Measurements from ENCODE around the gene TMEM234.

TMEM234 gene

GRCh38 chr1:32186077-32186476, 36.1 kb downstream of the TMEM234 start:
- WGBS, 2 experiments (ENCODE audit: insufficient coverage in 2 of 2): 100% methylated on average over 2 of the region's 2 CpGs
- no peaks in the 10 kb centered on the region for H3K9me3 ChIP-seq (ENCODE audit: control insufficient read depth, low read length)
- peak overlapping the region; percentile 24 for H3K27ac ChIP-seq (ENCODE audit: low read depth, low read length, severe bottlenecking)
- H3K4me3 ChIP-seq (ENCODE audit: extremely low read depth, insufficient read depth, low read length, poor library complexity, severe bottlenecking): no peak overlapping the region
- H3K36me3 ChIP-seq (ENCODE audit: control insufficient read depth, insufficient read depth, low read length): peaks cover 95% of the 10 kb centered on the region
- H3K4me1 ChIP-seq (ENCODE audit: control insufficient read depth, insufficient read depth, low read length, poor library complexity, severe bottlenecking): peaks cover 13% of the 10 kb centered on the region

GRCh38 chr1:32184650-32185049, 37.5 kb downstream of the TMEM234 start:
- peaks cover 86% of the 10 kb centered on the region for H3K36me3 ChIP-seq (ENCODE audit: control insufficient read depth, insufficient read depth, low read length)
- H3K9me3 ChIP-seq (ENCODE audit: control insufficient read depth, low read length): no peaks in the 10 kb centered on the region
- peaks cover 17% of the 10 kb centered on the region for H3K4me1 ChIP-seq (ENCODE audit: control insufficient read depth, insufficient read depth, low read length, poor library complexity, severe bottlenecking)
- no peak overlapping the region for H3K4me3 ChIP-seq (ENCODE audit: extremely low read depth, insufficient read depth, low read length, poor library complexity, severe bottlenecking)
- no peak overlapping the region for H3K27ac ChIP-seq (ENCODE audit: low read depth, low read length, severe bottlenecking)

- WGBS, 2 experiments (ENCODE audit: insufficient coverage in 2 of 2): 91 to 97% methylated on average over 6 of the region's 6 CpGs
Measured at GRCh38 chr1:32182060-32182459, 40.1 kb downstream of the TMEM234 start.

GRCh38 chr1:32181563-32181962, 40.6 kb downstream of the TMEM234 start:
- 98 to 100% methylated on average over 4 of the region's 5 CpGs for WGBS, 2 experiments (ENCODE audit: insufficient coverage in 2 of 2)
- peaks cover 58% of the 10 kb centered on the region for H3K36me3 ChIP-seq (ENCODE audit: control insufficient read depth, insufficient read depth, low read length)
- no peaks in the 10 kb centered on the region for H3K9me3 ChIP-seq (ENCODE audit: control insufficient read depth, low read length)
- no peak overlapping the region for H3K27ac ChIP-seq (ENCODE audit: low read depth, low read length, severe bottlenecking)
- peaks cover 17% of the 10 kb centered on the region for H3K4me1 ChIP-seq (ENCODE audit: control insufficient read depth, insufficient read depth, low read length, poor library complexity, severe bottlenecking)
- H3K4me3 ChIP-seq (ENCODE audit: extremely low read depth, insufficient read depth, low read length, poor library complexity, severe bottlenecking): peak overlapping the region; percentile 71

More at GRCh38 chr1:32182060-32182459, 40.1 kb downstream of the TMEM234 start:
- peaks cover 62% of the 10 kb centered on the region for H3K36me3 ChIP-seq (ENCODE audit: control insufficient read depth, insufficient read depth, low read length)
- H3K4me3 ChIP-seq (ENCODE audit: extremely low read depth, insufficient read depth, low read length, poor library complexity, severe bottlenecking): peak overlapping the region; percentile 71
- H3K9me3 ChIP-seq (ENCODE audit: control insufficient read depth, low read length): no peaks in the 10 kb centered on the region
- peaks cover 17% of the 10 kb centered on the region for H3K4me1 ChIP-seq (ENCODE audit: control insufficient read depth, insufficient read depth, low read length, poor library complexity, severe bottlenecking)
- H3K27ac ChIP-seq (ENCODE audit: low read depth, low read length, severe bottlenecking): no peak overlapping the region

GRCh38 chr1:32181065-32181464, 41.1 kb downstream of the TMEM234 start:
- WGBS, 2 experiments (ENCODE audit: insufficient coverage in 2 of 2): 97 to 100% methylated on average over 9 of the region's 9 CpGs
- Histone ChIP-seq H3K36me3 (ENCODE audit: control insufficient read depth, insufficient read depth, low read length) (peaks cover 55% of the 10 kb centered on the region), H3K27ac (ENCODE audit: low read depth, low read length, severe bottlenecking) (no peak overlapping the region), H3K9me3 (ENCODE audit: control insufficient read depth, low read length) (no peaks in the 10 kb centered on the region), H3K4me3 (ENCODE audit: extremely low read depth, insufficient read depth, low read length, poor library complexity, severe bottlenecking) (peak overlapping the region; percentile 71), H3K4me1 (ENCODE audit: control insufficient read depth, insufficient read depth, low read length, poor library complexity, severe bottlenecking) (peaks cover 17% of the 10 kb centered on the region)

- H3K9me3 ChIP-seq (ENCODE audit: control insufficient read depth, low read length): no peaks in the 10 kb centered on the region
- peaks cover 12% of the 10 kb centered on the region for H3K4me1 ChIP-seq (ENCODE audit: control insufficient read depth, insufficient read depth, low read length, poor library complexity, severe bottlenecking)
- peak overlapping the region; percentile 71 for H3K4me3 ChIP-seq (ENCODE audit: extremely low read depth, insufficient read depth, low read length, poor library complexity, severe bottlenecking)
- 8 to 13% methylated on average over 24 to 28 of the region's 36 CpGs for WGBS, 2 experiments (ENCODE audit: insufficient coverage in 2 of 2)
- peaks cover 52% of the 10 kb centered on the region for H3K36me3 ChIP-seq (ENCODE audit: control insufficient read depth, insufficient read depth, low read length)
- peak overlapping the region; percentile 95 for H3K27ac ChIP-seq (ENCODE audit: low read depth, low read length, severe bottlenecking)
Measured at GRCh38 chr1:32180186-32181060, 41.7 kb downstream of the TMEM234 start.

- WGBS, 2 experiments (ENCODE audit: insufficient coverage in 2 of 2): 0 to 1% methylated on average over 51 to 64 of the region's 79 CpGs
- Histone ChIP-seq H3K9me3 (ENCODE audit: control insufficient read depth, low read length) (no peaks in the 10 kb centered on the region), H3K27ac (ENCODE audit: low read depth, low read length, severe bottlenecking) (peak within 1 kb of the TSS; percentile 95), H3K36me3 (ENCODE audit: control insufficient read depth, insufficient read depth, low read length) (peaks cover 44% of the 10 kb centered on the region), H3K4me3 (ENCODE audit: extremely low read depth, insufficient read depth, low read length, poor library complexity, severe bottlenecking) (peak within 1 kb of the TSS; percentile 71), H3K4me1 (ENCODE audit: control insufficient read depth, insufficient read depth, low read length, poor library complexity, severe bottlenecking) (peaks cover 12% of the 10 kb centered on the region)
Measured at GRCh38 chr1:32179443-32180185, 42.5 kb downstream of the TMEM234 start, which contains the start of gene TXLNA. TXLNA (plus strand) TSS chr1:32179675; CDS start chr1:32180346, 671 bp downstream.

- Histone ChIP-seq H3K27ac (ENCODE audit: low read depth, low read length, severe bottlenecking) (peak overlapping the region; percentile 95), H3K9me3 (ENCODE audit: control insufficient read depth, low read length) (no peaks in the 10 kb centered on the region), H3K36me3 (ENCODE audit: control insufficient read depth, insufficient read depth, low read length) (peaks cover 44% of the 10 kb centered on the region), H3K4me1 (ENCODE audit: control insufficient read depth, insufficient read depth, low read length, poor library complexity, severe bottlenecking) (peaks cover 12% of the 10 kb centered on the region), H3K4me3 (ENCODE audit: extremely low read depth, insufficient read depth, low read length, poor library complexity, severe bottlenecking) (peak overlapping the region; percentile 71)
- WGBS, 2 experiments (ENCODE audit: insufficient coverage in 2 of 2): 31 to 45% methylated on average over 6 to 7 of the region's 7 CpGs
Measured at GRCh38 chr1:32179193-32179442, 43.0 kb downstream of the TMEM234 start.

- H3K9me3 ChIP-seq (ENCODE audit: control insufficient read depth, low read length): no peaks in the 10 kb centered on the region
- WGBS, 2 experiments (ENCODE audit: insufficient coverage in 2 of 2): 91 to 97% methylated on average over 3 to 6 of the region's 7 CpGs
- H3K27ac ChIP-seq (ENCODE audit: low read depth, low read length, severe bottlenecking): peak overlapping the region; percentile 95
- peaks cover 44% of the 10 kb centered on the region for H3K36me3 ChIP-seq (ENCODE audit: control insufficient read depth, insufficient read depth, low read length)
- no peak overlapping the region for H3K4me3 ChIP-seq (ENCODE audit: extremely low read depth, insufficient read depth, low read length, poor library complexity, severe bottlenecking)
- peaks cover 12% of the 10 kb centered on the region for H3K4me1 ChIP-seq (ENCODE audit: control insufficient read depth, insufficient read depth, low read length, poor library complexity, severe bottlenecking)
Measured at GRCh38 chr1:32178380-32179192, 43.6 kb downstream of the TMEM234 start.

- Histone ChIP-seq H3K9me3 (ENCODE audit: control insufficient read depth, low read length) (no peaks in the 10 kb centered on the region), H3K36me3 (ENCODE audit: control insufficient read depth, insufficient read depth, low read length) (peaks cover 71% of the 10 kb centered on the region), H3K27ac (ENCODE audit: low read depth, low read length, severe bottlenecking) (no peak overlapping the region), H3K4me3 (ENCODE audit: extremely low read depth, insufficient read depth, low read length, poor library complexity, severe bottlenecking) (no peak overlapping the region), H3K4me1 (ENCODE audit: control insufficient read depth, insufficient read depth, low read length, poor library complexity, severe bottlenecking) (peaks cover 9% of the 10 kb centered on the region)
- WGBS, 2 experiments (ENCODE audit: insufficient coverage in 2 of 2): no CpG with 5 or more reads among the region's 1 CpG
Measured at GRCh38 chr1:32172621-32173245, 49.4 kb downstream of the TMEM234 start.

Data from mesodermal cell (in vitro differentiated cells).